GM12878 (cell line): Measurements from ENCODE around the gene GBA3.

Source experiments
- CHD4 ChIP-seq: fragments of 200-600 bp; sonication (generic); IDR thresholded peaks from 2 replicates; pipeline ENCODE4 v1.6.1; 2016; ENCODE audit warnings: mild to moderate bottlenecking
- POLR2AphosphoS5 ChIP-seq: IDR thresholded peaks from 2 replicates; pipeline ENCODE4 v1.6.1; 2011; ENCODE audit warnings: mild to moderate bottlenecking, low read length, inconsistent platforms
- TF ChIP-seq, protein P1 (sequence below), 3 experiments: IDR thresholded peaks in 2 of 3; conservative IDR thresholded peaks in 1 of 3; 2 replicates each; pipeline ENCODE4 v1.5.1; 2011; ENCODE audit warnings: low read depth in 3 of 3, low read length in 3 of 3, mild to moderate bottlenecking in 3 of 3, control low read depth in 2 of 3, moderate library complexity in 2 of 3, inconsistent platforms in 1 of 3, mixed read lengths in 1 of 3; ENCODE audit not compliant: control insufficient read depth in 2 of 3, insufficient read depth in 1 of 3; ENCODE audit errors: extremely low read depth in 1 of 3

DNA sequence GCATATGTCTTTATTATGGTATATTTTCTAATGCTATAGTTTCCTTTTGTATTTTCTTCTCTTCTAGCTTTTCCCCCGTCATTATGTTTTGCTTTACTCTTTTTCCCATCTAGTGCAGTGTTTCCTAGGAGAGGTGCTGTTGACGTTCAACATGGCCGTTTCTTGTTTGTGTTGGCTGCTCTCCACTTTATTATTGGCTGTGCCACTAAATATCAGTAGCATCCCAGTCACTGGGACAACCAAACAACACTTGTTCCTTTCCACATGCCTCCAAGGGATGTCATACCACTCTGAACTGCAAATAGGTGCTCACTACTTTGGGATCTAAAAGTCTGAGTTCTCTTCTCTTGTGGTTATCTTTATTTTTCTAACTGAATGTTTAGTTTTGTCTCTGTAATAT is 26.5 kb downstream of the GBA3 start:
- no peak for TF ChIP-seq CHD4
- TF ChIP-seq, protein P1, sequence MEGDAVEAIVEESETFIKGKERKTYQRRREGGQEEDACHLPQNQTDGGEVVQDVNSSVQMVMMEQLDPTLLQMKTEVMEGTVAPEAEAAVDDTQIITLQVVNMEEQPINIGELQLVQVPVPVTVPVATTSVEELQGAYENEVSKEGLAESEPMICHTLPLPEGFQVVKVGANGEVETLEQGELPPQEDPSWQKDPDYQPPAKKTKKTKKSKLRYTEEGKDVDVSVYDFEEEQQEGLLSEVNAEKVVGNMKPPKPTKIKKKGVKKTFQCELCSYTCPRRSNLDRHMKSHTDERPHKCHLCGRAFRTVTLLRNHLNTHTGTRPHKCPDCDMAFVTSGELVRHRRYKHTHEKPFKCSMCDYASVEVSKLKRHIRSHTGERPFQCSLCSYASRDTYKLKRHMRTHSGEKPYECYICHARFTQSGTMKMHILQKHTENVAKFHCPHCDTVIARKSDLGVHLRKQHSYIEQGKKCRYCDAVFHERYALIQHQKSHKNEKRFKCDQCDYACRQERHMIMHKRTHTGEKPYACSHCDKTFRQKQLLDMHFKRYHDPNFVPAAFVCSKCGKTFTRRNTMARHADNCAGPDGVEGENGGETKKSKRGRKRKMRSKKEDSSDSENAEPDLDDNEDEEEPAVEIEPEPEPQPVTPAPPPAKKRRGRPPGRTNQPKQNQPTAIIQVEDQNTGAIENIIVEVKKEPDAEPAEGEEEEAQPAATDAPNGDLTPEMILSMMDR (IDR thresholded peaks at IDR 0.05 in 2 of 3, conservative IDR thresholded peaks at IDR 0.05 in 1 of 3; ENCODE audit: control insufficient read depth in 2 of 3, extremely low read depth in 1 of 3, insufficient read depth in 1 of 3, low read depth in 3 of 3, low read length in 3 of 3): no peak
- no peak for TF ChIP-seq POLR2AphosphoS5
